K562 (cell line): Measurements from ENCODE around the gene NBEAL2. TPM values are rescaled to one million over a fixed set of nuclear protein-coding genes. Genes with fewer than 3 reads are reported as not detected.

Experiments used
- ATF1 ChIP-seq, 2 experiments: fragments of 450-650 bp in 1 of 2; IDR thresholded peaks; 2 replicates each; pipeline ENCODE4 v1.6.1; 2016; ENCODE audit warnings: missing compliant biosample characterization in 1 of 2, missing genetic modification characterization in 1 of 2
- CBFB ChIP-seq: sonication (generic); formaldehyde crosslinking; IDR thresholded peaks from 2 replicates; pipeline ENCODE4 v1.4.0; 2020; ENCODE audit warnings: mild to moderate bottlenecking, missing genetic modification reagents
- CBX1 ChIP-seq: sonication (generic); IDR thresholded peaks from 2 replicates; pipeline ENCODE4 v1.6.1; 2016; ENCODE audit warnings: antibody characterized with exemption, low read depth, mild to moderate bottlenecking
- CEBPB ChIP-seq: fragments of 450-650 bp; IDR thresholded peaks from 2 replicates; pipeline ENCODE4 v1.6.1; 2016; ENCODE audit warnings: missing genetic modification characterization, missing compliant biosample characterization
- ETV6 ChIP-seq, 3 experiments: fragments of 150-350 bp in 1 of 3; sonication (generic) in 1 of 3; formaldehyde crosslinking in 1 of 3; IDR thresholded peaks; 2 replicates each; pipeline versions ENCODE4 v1.6.1 to v1.8.0; 2014 to 2022; ENCODE audit warnings: borderline replicate concordance in 2 of 3, low read depth in 2 of 3, antibody characterized with exemption in 1 of 3, low read length in 1 of 3, mild to moderate bottlenecking in 1 of 3, missing genetic modification reagents in 1 of 3
- GTF2A2 ChIP-seq: IDR thresholded peaks from 2 replicates; pipeline ENCODE4 v1.6.1; 2016; ENCODE audit warnings: mild to moderate bottlenecking, missing genetic modification characterization, missing compliant biosample characterization
- HMGN3 ChIP-seq: IDR thresholded peaks from 2 replicates; pipeline ENCODE4 v1.6.1; 2011; ENCODE audit warnings: borderline replicate concordance, low read depth, mild to moderate bottlenecking, mixed read lengths, low read length; ENCODE audit not compliant: insufficient read length; ENCODE audit errors: extremely low read depth
- POLR2AphosphoS2 ChIP-seq: IDR thresholded peaks from 2 replicates; pipeline ENCODE4 v1.6.1; 2012; ENCODE audit warnings: low read length, improper control_type of control experiment
- SIRT6 ChIP-seq: IDR thresholded peaks from one replicate; pipeline ENCODE4 v1.6.1; 2012; ENCODE audit warnings: low read depth, mild to moderate bottlenecking, control low read depth, inconsistent platforms, low read length, moderate library complexity
- SMC3 ChIP-seq: conservative IDR thresholded peaks from 2 replicates; pipeline ENCODE4 v1.6.1; 2011; ENCODE audit warnings: low read depth, low read length, improper control_type of control experiment; ENCODE audit not compliant: insufficient read depth
- SREBF2 ChIP-seq: sonication (generic); formaldehyde crosslinking; IDR thresholded peaks from 2 replicates; pipeline ENCODE4 v1.4.0; 2020; ENCODE audit warnings: mild to moderate bottlenecking, missing genetic modification reagents
- TAF15 ChIP-seq: fragments of 200-400 bp; formaldehyde crosslinking; IDR thresholded peaks from 2 replicates; pipeline ENCODE4 v1.6.1; 2017; ENCODE audit warnings: mild to moderate bottlenecking, low read depth, low read length, moderate library complexity
- TEAD4 ChIP-seq, 2 experiments: sonication (generic) in 1 of 2; formaldehyde crosslinking in 1 of 2; IDR thresholded peaks; 2 replicates each; pipeline versions ENCODE4 v1.6.1 to v1.8.0; 2012 to 2022; ENCODE audit warnings: borderline replicate concordance in 1 of 2, inconsistent platforms in 1 of 2, low read length in 1 of 2, mild to moderate bottlenecking in 1 of 2, missing genetic modification reagents in 1 of 2
- ZNF239 ChIP-seq: fragments of 250-450 bp; sonication (Bioruptor Pico); IDR thresholded peaks from 2 replicates; pipeline ENCODE4 v1.4.0; 2020; ENCODE audit warnings: mild to moderate bottlenecking
- ZNF24 ChIP-seq: fragments of 450-650 bp; IDR thresholded peaks from 2 replicates; pipeline ENCODE4 v1.6.1; 2016
- polyA plus RNA-seq, 8 experiments: library from polyadenylated mRNA; depleted of rRNA in 4 of 8; stranded (reverse) in 5 of 8; unstranded in 3 of 8; fragments of >200 nt; fragmentation: Nextera tagmentation in 2 of 8; fragmentation: Illumina TruSeq in 1 of 8; extraction: Ambion mirVana in 2 of 8; extraction: Trizol in 1 of 8; gene quantifications; 2 replicates each; pipeline versions ENCODE4 v1.2.1 to v1.2.3, GENCODE V29; 2011 to 2014; ENCODE audit warnings: inconsistent platforms in 1 of 8, missing spikeins in 1 of 8
- total RNA-seq, 7 experiments: library from RNA; depleted of rRNA in 6 of 7; stranded (reverse); fragments of >200 nt in 6 of 7; fragmentation: Illumina TruSeq in 2 of 7; extraction: Trizol in 2 of 7; gene quantifications; 2 replicates each; pipeline versions ENCODE4 v1.2.1 to v1.2.3, GENCODE V29; 2011 to 2021; ENCODE audit warnings: low replicate concordance in 1 of 7
- TF ChIP-seq, protein P1 (sequence below): fragments of 250-450 bp; sonication (Bioruptor Pico); IDR thresholded peaks from 2 replicates; pipeline ENCODE4 v1.9.0; 2021; ENCODE audit warnings: mild to moderate bottlenecking
- TF ChIP-seq, protein P2 (sequence below): fragments of 450-650 bp; IDR thresholded peaks from 2 replicates; pipeline ENCODE4 v1.6.1; 2016
- TF ChIP-seq, protein P3 (sequence below), 2 experiments: fragments of 200-800 bp in 1 of 2; sonication (Bioruptor generic) in 1 of 2; sonication (generic) in 1 of 2; formaldehyde crosslinking in 1 of 2; IDR thresholded peaks in 1 of 2; conservative IDR thresholded peaks in 1 of 2; 2 replicates each; pipeline versions ENCODE4 v1.5.0 to v1.6.1; 2016 to 2020; ENCODE audit warnings: missing compliant biosample characterization in 1 of 2, missing genetic modification characterization in 1 of 2, missing genetic modification reagents in 1 of 2
- TF ChIP-seq, protein P4 (sequence below): fragments of 150-350 bp; IDR thresholded peaks from 2 replicates; pipeline ENCODE4 v1.6.1; 2014; ENCODE audit warnings: low read depth, mild to moderate bottlenecking, low read length, borderline replicate concordance
- TF ChIP-seq, protein P5 (sequence below): fragments of 450-650 bp; formaldehyde crosslinking; IDR thresholded peaks from 2 replicates; pipeline ENCODE4 v1.4.0; 2020; ENCODE audit warnings: mild to moderate bottlenecking, moderate library complexity

NBEAL2 gene
- total and polyA plus RNA-seq, 9 of the 15 experiments (the other 6 are each of a cell fraction or from before 2014, with no cell fraction given), result 0.06 to 114 (median 29.6) TPM

DNA sequence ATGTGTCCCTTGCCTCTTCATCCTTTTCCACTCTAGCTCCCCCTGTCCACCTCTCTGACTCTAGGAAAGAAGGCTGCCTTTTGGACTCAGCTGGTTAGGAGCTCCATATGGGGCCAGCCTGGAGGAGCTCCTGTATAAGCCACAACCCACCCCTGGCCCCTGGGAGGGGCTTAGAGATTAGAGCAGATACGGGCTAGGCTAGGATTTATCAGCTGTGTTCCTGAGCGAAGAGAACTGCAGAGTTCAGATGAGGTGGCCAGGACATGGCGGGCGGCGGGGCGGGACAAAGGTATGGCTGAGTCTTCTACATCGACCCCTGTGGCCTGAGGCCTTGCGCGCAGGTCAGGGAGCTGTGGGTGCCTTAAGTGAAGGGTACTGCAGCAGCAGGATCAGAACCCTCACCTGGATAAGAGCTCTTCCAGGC, 7.9 kb downstream of the NBEAL2 start (continued):
- no peak for TF ChIP-seq SIRT6
- TF ChIP-seq TAF15, result no peak
- peak in 1 of 2 experiments; percentile 3; a peak in 1 of 4 replicates for TF ChIP-seq ETV6 (IDR thresholded peaks at IDR 0.05; ENCODE audit: borderline replicate concordance in 1 of 2, low read depth in 2 of 2, low read length in 1 of 2)
- TF ChIP-seq ETV6 (CRISPR knock-in tag; IDR thresholded peaks at IDR 0.05; ENCODE audit: borderline replicate concordance), result no peak
- no peak for TF ChIP-seq CEBPB (tag)
- TF ChIP-seq, protein P1, sequence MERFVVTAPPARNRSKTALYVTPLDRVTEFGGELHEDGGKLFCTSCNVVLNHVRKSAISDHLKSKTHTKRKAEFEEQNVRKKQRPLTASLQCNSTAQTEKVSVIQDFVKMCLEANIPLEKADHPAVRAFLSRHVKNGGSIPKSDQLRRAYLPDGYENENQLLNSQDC (CRISPR knock-in tag), result no peak
- no peak for TF ChIP-seq SREBF2 (CRISPR knock-in tag)
- TF ChIP-seq CBX1, result no peak
- no peak for TF ChIP-seq ATF1 (CRISPR knock-in tag; IDR thresholded peaks at IDR 0.05)
- TF ChIP-seq ATF1 (tag; IDR thresholded peaks at IDR 0.05), result no peak
- TF ChIP-seq, protein P2, sequence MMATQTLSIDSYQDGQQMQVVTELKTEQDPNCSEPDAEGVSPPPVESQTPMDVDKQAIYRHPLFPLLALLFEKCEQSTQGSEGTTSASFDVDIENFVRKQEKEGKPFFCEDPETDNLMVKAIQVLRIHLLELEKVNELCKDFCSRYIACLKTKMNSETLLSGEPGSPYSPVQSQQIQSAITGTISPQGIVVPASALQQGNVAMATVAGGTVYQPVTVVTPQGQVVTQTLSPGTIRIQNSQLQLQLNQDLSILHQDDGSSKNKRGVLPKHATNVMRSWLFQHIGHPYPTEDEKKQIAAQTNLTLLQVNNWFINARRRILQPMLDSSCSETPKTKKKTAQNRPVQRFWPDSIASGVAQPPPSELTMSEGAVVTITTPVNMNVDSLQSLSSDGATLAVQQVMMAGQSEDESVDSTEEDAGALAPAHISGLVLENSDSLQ, result peak; percentile 26; the same call in 1 of the 2 replicates
- no peak for TF ChIP-seq TEAD4 (IDR thresholded peaks at IDR 0.05; ENCODE audit: low read length)
- TF ChIP-seq TEAD4 (CRISPR knock-in tag; IDR thresholded peaks at IDR 0.05; ENCODE audit: borderline replicate concordance), result no peak
- no peak for TF ChIP-seq HMGN3
- TF ChIP-seq, protein P3, sequence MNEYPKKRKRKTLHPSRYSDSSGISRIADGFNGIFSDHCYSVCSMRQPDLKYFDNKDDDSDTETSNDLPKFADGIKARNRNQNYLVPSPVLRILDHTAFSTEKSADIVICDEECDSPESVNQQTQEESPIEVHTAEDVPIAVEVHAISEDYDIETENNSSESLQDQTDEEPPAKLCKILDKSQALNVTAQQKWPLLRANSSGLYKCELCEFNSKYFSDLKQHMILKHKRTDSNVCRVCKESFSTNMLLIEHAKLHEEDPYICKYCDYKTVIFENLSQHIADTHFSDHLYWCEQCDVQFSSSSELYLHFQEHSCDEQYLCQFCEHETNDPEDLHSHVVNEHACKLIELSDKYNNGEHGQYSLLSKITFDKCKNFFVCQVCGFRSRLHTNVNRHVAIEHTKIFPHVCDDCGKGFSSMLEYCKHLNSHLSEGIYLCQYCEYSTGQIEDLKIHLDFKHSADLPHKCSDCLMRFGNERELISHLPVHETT (CRISPR knock-in tag; conservative IDR thresholded peaks at IDR 0.05 in 1 of 2, IDR thresholded peaks at IDR 0.05 in 1 of 2), result 0 out of 4 replicates have a peak, but pooled peaks of 1 of the 2 experiments have one; percentile 46
- TF ChIP-seq, protein P4, sequence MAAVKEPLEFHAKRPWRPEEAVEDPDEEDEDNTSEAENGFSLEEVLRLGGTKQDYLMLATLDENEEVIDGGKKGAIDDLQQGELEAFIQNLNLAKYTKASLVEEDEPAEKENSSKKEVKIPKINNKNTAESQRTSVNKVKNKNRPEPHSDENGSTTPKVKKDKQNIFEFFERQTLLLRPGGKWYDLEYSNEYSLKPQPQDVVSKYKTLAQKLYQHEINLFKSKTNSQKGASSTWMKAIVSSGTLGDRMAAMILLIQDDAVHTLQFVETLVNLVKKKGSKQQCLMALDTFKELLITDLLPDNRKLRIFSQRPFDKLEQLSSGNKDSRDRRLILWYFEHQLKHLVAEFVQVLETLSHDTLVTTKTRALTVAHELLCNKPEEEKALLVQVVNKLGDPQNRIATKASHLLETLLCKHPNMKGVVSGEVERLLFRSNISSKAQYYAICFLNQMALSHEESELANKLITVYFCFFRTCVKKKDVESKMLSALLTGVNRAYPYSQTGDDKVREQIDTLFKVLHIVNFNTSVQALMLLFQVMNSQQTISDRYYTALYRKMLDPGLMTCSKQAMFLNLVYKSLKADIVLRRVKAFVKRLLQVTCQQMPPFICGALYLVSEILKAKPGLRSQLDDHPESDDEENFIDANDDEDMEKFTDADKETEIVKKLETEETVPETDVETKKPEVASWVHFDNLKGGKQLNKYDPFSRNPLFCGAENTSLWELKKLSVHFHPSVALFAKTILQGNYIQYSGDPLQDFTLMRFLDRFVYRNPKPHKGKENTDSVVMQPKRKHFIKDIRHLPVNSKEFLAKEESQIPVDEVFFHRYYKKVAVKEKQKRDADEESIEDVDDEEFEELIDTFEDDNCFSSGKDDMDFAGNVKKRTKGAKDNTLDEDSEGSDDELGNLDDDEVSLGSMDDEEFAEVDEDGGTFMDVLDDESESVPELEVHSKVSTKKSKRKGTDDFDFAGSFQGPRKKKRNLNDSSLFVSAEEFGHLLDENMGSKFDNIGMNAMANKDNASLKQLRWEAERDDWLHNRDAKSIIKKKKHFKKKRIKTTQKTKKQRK, result no peak
- no peak for TF ChIP-seq SMC3
- TF ChIP-seq ZNF24, result no peak
- no peak for TF ChIP-seq GTF2A2 (tag)
- TF ChIP-seq, protein P5, sequence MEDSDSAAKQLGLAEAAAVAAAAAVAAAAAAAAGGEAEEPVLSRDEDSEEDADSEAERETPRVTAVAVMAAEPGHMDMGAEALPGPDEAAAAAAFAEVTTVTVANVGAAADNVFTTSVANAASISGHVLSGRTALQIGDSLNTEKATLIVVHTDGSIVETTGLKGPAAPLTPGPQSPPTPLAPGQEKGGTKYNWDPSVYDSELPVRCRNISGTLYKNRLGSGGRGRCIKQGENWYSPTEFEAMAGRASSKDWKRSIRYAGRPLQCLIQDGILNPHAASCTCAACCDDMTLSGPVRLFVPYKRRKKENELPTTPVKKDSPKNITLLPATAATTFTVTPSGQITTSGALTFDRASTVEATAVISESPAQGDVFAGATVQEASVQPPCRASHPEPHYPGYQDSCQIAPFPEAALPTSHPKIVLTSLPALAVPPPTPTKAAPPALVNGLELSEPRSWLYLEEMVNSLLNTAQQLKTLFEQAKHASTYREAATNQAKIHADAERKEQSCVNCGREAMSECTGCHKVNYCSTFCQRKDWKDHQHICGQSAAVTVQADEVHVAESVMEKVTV (CRISPR knock-in tag), result peak; percentile 60
- TF ChIP-seq CBFB, result no peak
- TF ChIP-seq POLR2AphosphoS2, result no peak
- TF ChIP-seq ZNF239 (CRISPR knock-in tag), result no peak
